Hepatocyte (in vitro differentiated cells): Measurements from ENCODE around the gene SNX9.

Source experiments
- EZH2 ChIP-seq: fragments of 200-600 bp; sonication (generic); IDR thresholded peaks from 2 replicates; pipeline ENCODE4 v1.6.1; 2016; ENCODE audit warnings: antibody characterized with exemption, mild to moderate bottlenecking, borderline replicate concordance
- TF ChIP-seq, protein P1 (sequence below): fragments of 200-600 bp; sonication (generic); IDR thresholded peaks from 2 replicates; pipeline ENCODE4 v1.5.1; 2016; ENCODE audit warnings: antibody characterized with exemption, mild to moderate bottlenecking; ENCODE audit not compliant: poor library complexity

DNA sequence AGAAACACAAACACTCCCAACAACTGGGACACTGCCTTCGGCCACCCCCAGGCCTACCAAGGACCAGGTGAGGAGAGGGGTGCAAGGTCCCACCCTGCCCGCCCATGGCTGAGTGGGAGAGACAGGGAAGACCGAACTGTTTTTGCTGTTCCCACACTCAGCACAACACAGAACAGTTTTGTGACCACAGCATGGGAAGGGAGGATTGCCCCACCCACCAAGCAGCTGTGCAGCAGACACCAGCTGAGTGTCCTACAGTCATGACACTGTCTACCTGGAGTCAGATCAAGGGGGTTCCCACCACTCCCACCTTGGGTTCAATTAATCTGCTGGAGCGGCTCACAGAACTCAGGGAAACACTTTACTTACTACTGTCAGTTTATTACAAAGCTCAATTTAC lies 73.9 kb downstream of the SNX9 start:
- TF ChIP-seq, protein P1, sequence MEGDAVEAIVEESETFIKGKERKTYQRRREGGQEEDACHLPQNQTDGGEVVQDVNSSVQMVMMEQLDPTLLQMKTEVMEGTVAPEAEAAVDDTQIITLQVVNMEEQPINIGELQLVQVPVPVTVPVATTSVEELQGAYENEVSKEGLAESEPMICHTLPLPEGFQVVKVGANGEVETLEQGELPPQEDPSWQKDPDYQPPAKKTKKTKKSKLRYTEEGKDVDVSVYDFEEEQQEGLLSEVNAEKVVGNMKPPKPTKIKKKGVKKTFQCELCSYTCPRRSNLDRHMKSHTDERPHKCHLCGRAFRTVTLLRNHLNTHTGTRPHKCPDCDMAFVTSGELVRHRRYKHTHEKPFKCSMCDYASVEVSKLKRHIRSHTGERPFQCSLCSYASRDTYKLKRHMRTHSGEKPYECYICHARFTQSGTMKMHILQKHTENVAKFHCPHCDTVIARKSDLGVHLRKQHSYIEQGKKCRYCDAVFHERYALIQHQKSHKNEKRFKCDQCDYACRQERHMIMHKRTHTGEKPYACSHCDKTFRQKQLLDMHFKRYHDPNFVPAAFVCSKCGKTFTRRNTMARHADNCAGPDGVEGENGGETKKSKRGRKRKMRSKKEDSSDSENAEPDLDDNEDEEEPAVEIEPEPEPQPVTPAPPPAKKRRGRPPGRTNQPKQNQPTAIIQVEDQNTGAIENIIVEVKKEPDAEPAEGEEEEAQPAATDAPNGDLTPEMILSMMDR: no peak
- no peak for TF ChIP-seq EZH2
